SK-N-MC (cell line): ENCODE results near the gene GZMM.

ENCODE experiments used
- DNase-seq: peaks from one replicate; pipeline ENCODE4 v3.0.0-alpha.2; 2011; ENCODE audit warnings: low read depth, low spot score
- H3K27ac ChIP-seq: fragments of 200-600 bp; sonication (generic); 2 replicates; pipeline ENCODE4 v1.5.1; 2016; ENCODE audit warnings: mixed run types
- H3K36me3 ChIP-seq: fragments of 200-600 bp; sonication (generic); 2 replicates; pipeline ENCODE4 v1.6.1; 2017; ENCODE audit warnings: antibody characterized with exemption, low read length, mixed read lengths; ENCODE audit not compliant: insufficient read depth
- H3K4me3 ChIP-seq: fragments of 200-600 bp; sonication (generic); 2 replicates; pipeline ENCODE4 v1.5.1; 2016
- H3K9ac ChIP-seq: fragments of 200-600 bp; sonication (generic); 2 replicates; pipeline ENCODE4 v1.8.0; 2017; ENCODE audit warnings: mixed run types, mixed read lengths; ENCODE audit not compliant: insufficient read length
- H3K9me3 ChIP-seq: fragments of 200-600 bp; sonication (generic); 2 replicates; pipeline ENCODE4 v1.6.1; 2017; ENCODE audit warnings: low read depth, mild to moderate bottlenecking, antibody characterized with exemption, low read length, moderate library complexity, mixed read lengths
- EZH2 ChIP-seq: fragments of 200-600 bp; sonication (generic); IDR thresholded peaks from one replicate; pipeline ENCODE4 v1.6.1; 2017; ENCODE audit warnings: antibody characterized with exemption
- FOXP2 ChIP-seq: optimal IDR thresholded peaks from 2 replicates; pipeline ENCODE3; 2011; ENCODE audit warnings: mild to moderate bottlenecking, moderate library complexity; ENCODE audit not compliant: insufficient read depth; ENCODE audit errors: extremely low read length, control extremely low read depth
- POLR2AphosphoS5 ChIP-seq: IDR thresholded peaks from 2 replicates; pipeline ENCODE4 v1.6.1; 2012; ENCODE audit warnings: mild to moderate bottlenecking, low read depth, low read length, borderline replicate concordance

GZMM gene

GRCh38 chr19:508204-509150 lies 35.4 kb upstream of the GZMM start:
- Histone ChIP-seq H3K9me3 (no peaks in the 10 kb centered on the region), H3K36me3 (no peaks in the 10 kb centered on the region; the same call in 1 of the 2 replicates), H3K4me3 (peak overlapping the region; percentile 98), H3K9ac (peak overlapping the region; percentile 72), H3K27ac (no peak overlapping the region)
- no peak for TF ChIP-seq POLR2AphosphoS5
- TF ChIP-seq EZH2, result no peak
- no peak for TF ChIP-seq FOXP2
- DNase-seq, result no peak

GRCh38 chr19:510606-511100 lies 33.2 kb upstream of the GZMM start:
- Histone ChIP-seq H3K9ac (peak overlapping the region; percentile 68), H3K36me3 (no peaks in the 10 kb centered on the region; the same call in 1 of the 2 replicates), H3K4me3 (peak overlapping the region; percentile 73), H3K9me3 (no peaks in the 10 kb centered on the region), H3K27ac (peak overlapping the region; percentile 78)
- DNase-seq, result no peak
- TF ChIP-seq FOXP2 (no peak), EZH2 (no peak), POLR2AphosphoS5 (no peak; the same call in 1 of the 2 replicates)

GRCh38 chr19:511101-511851 lies 32.6 kb upstream of the GZMM start:
- no peak for TF ChIP-seq EZH2
- no peak for TF ChIP-seq FOXP2
- TF ChIP-seq POLR2AphosphoS5, result no peak; the same call in 1 of the 2 replicates
- peak overlapping the region; percentile 68 for H3K9ac ChIP-seq
- peak overlapping the region; percentile 73 for H3K4me3 ChIP-seq
- H3K36me3 ChIP-seq, result no peaks in the 10 kb centered on the region; the same call in 1 of the 2 replicates
- H3K27ac ChIP-seq, result peak overlapping the region; percentile 78
- DNase-seq, result no peak
- no peaks in the 10 kb centered on the region for H3K9me3 ChIP-seq

- Histone ChIP-seq H3K4me3 (no peak overlapping the region), H3K36me3 (no peaks in the 10 kb centered on the region; the same call in 1 of the 2 replicates), H3K9me3 (no peaks in the 10 kb centered on the region), H3K9ac (no peak overlapping the region), H3K27ac (no peak overlapping the region; the same call in 1 of the 2 replicates)
- no peak for TF ChIP-seq POLR2AphosphoS5
- TF ChIP-seq EZH2, result no peak
- no peak for TF ChIP-seq FOXP2
- DNase-seq, result no peak
These were observed 31.1 kb upstream of the GZMM start for GRCh38 chr19:512547-513365.

- Histone ChIP-seq H3K9me3 (no peaks in the 10 kb centered on the region), H3K27ac (no peak overlapping the region), H3K4me3 (no peak overlapping the region), H3K36me3 (no peaks in the 10 kb centered on the region; the same call in 1 of the 2 replicates), H3K9ac (no peak overlapping the region)
- TF ChIP-seq EZH2 (no peak), FOXP2 (no peak), POLR2AphosphoS5 (no peak)
- no peak for DNase-seq
These were observed 30.3 kb upstream of the GZMM start for GRCh38 chr19:513368-514165.

GRCh38 chr19:514166-514663 lies 29.6 kb upstream of the GZMM start:
- no peak overlapping the region for H3K4me3 ChIP-seq
- no peak overlapping the region for H3K27ac ChIP-seq
- H3K36me3 ChIP-seq, result no peaks in the 10 kb centered on the region; the same call in 1 of the 2 replicates
- DNase-seq, result no peak
- H3K9ac ChIP-seq, result no peak overlapping the region
- TF ChIP-seq FOXP2, result no peak
- no peak for TF ChIP-seq POLR2AphosphoS5
- TF ChIP-seq EZH2, result no peak
- H3K9me3 ChIP-seq, result no peaks in the 10 kb centered on the region
